ENCODE results near the gene CSNK1E.

Gene CSNK1E

DNA sequence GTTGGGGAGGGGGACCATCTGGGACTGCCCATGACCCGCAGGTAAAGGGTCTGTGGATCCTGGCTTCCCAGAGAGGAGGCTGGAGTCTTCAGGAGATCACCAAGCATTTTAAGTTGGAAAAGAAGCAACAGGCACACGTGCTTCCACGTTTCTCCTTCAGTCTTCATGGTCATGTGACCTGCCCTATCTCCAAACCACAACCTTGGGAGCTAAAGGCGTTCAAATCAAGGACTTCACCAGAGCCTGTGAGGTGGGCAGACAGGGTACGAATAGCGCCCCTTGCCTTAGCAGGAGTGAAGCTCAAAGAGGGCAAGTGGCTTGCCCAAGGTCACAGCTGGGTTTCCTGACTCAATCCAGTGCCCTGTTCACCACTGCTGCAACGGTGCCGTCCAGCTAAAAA lies 51.1 kb downstream of the CSNK1E start:
- DNase-seq (ENCODE audit: low read depth in 1 of 2, low spot score in 1 of 2) = peak in 1 of 2 experiments; percentile 34
- peak overlapping the region; percentile 13; the same call in 1 of the 2 replicates for H3K27ac ChIP-seq (replicated peaks)
- TF ChIP-seq REST (IDR thresholded peaks at IDR 0.05; ENCODE audit: insufficient replicate concordance, low read depth) (no peak), POLR2AphosphoS5 (IDR thresholded peaks at IDR 0.05; ENCODE audit: low read depth) (no peak), SPI1 (IDR thresholded peaks at IDR 0.05; ENCODE audit: borderline replicate concordance, low read depth) (no peak), CTCF (IDR thresholded peaks at IDR 0.05; ENCODE audit: insufficient read depth, low read length) (no peak), GABPA (IDR thresholded peaks at IDR 0.05; ENCODE audit: low read depth) (no peak)

GRCh38 chr22:38264322-38264843 lies 52.9 kb downstream of the CSNK1E start:
- Histone ChIP-seq H3K27ac (replicated peaks) (no peak overlapping the region), H3K4me3 (replicated peaks; ENCODE audit: insufficient read depth, low read length) (no peak overlapping the region), H3K27me3 (ENCODE audit: insufficient read depth, poor library complexity, severe bottlenecking) (no peaks in the 10 kb centered on the region)
- no peak for DNase-seq (ENCODE audit: low read depth in 1 of 2, low spot score in 1 of 2)
- TF ChIP-seq GABPA (IDR thresholded peaks at IDR 0.05; ENCODE audit: low read depth) = no peak
- TF ChIP-seq REST (IDR thresholded peaks at IDR 0.05; ENCODE audit: insufficient replicate concordance, low read depth) = no peak
- no peak for TF ChIP-seq POLR2AphosphoS5 (IDR thresholded peaks at IDR 0.05; ENCODE audit: low read depth)
- no peak for TF ChIP-seq SPI1 (IDR thresholded peaks at IDR 0.05; ENCODE audit: borderline replicate concordance, low read depth)
- TF ChIP-seq CTCF (IDR thresholded peaks at IDR 0.05; ENCODE audit: insufficient read depth, low read length) = no peak

More for the DNA sequence above, 51.1 kb downstream of the CSNK1E start:
- no peaks in the 10 kb centered on the region for H3K27me3 ChIP-seq (ENCODE audit: insufficient read depth, poor library complexity, severe bottlenecking)
- H3K4me3 ChIP-seq (replicated peaks; ENCODE audit: insufficient read depth, low read length) = no peak overlapping the region

- no peak overlapping the region for H3K4me3 ChIP-seq (replicated peaks; ENCODE audit: insufficient read depth, low read length)
- no peaks in the 10 kb centered on the region for H3K27me3 ChIP-seq (ENCODE audit: insufficient read depth, poor library complexity, severe bottlenecking)
- TF ChIP-seq SPI1 (IDR thresholded peaks at IDR 0.05; ENCODE audit: borderline replicate concordance, low read depth) (no peak), CTCF (IDR thresholded peaks at IDR 0.05; ENCODE audit: insufficient read depth, low read length) (peak; percentile 41)
- no peak overlapping the region for H3K27ac ChIP-seq (replicated peaks)
- peak in 1 of 2 experiments; percentile 57 for DNase-seq (ENCODE audit: low read depth in 1 of 2, low spot score in 1 of 2)
Observed at GRCh38 chr22:38262051-38262795, 55.0 kb downstream of the CSNK1E start.

Measured in HL-60 (cell line).